SW 1271 (cell line): ENCODE data around the gene PAX3.

Source experiments
- DNase-seq, 2 experiments: peaks; one replicate each; lab custom pipeline; 2025; lab: John Stamatoyannopoulos, UW

Gene PAX3

DNA sequence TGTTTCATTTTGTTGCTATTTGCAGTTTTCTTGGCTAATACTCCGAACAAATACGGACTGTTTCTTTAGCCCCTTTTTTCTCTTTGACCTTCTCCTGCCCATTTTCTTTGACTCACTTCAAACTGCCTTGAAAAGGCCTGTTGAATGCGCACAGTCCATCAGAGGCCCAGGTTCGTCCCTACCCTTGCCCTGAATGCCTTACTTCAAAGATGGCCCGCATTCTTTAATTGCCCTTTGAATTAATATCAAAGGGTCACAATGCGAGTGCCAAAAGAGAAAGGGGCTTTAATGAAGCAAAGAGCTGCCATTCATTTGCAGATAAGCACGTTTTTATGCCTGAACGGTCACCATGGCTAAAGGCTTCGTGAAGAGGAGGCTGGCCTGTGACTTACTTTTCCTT, 29.7 kb downstream of the PAX3 start:
- DNase-seq, result no peak

DNA sequence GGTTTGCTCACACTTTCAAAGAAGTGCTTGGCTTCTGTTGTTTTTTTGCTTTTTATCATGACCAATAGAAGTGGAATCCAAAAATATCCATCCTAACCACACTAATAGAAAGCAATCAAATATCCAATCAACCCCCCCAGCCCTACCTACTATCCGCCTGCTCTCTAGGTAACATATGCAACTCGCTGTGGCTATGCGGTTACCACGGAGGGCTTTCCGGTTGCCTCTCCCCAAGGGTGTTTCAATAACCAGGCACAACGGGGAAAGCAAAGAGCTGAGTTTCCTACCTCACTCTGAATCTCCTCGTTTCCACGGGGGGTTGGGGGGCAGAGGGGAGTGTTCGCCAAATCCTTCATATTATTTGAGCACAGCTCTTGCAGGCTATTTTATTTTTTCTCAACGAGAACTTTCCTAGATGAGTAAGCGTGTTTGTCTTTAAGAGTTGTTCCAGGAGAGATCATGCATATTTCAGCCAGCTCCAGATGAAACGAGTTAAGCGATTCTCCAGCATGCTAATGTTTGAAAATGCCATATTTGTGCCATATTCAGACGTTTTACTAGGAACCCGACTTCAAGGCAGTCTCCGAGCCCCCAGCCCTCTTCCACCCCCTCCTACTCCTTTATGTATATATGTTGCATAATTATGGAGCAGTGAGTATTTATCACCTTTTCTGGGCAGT, 30.3 kb downstream of the PAX3 start:
- DNase-seq, result no peak

DNA sequence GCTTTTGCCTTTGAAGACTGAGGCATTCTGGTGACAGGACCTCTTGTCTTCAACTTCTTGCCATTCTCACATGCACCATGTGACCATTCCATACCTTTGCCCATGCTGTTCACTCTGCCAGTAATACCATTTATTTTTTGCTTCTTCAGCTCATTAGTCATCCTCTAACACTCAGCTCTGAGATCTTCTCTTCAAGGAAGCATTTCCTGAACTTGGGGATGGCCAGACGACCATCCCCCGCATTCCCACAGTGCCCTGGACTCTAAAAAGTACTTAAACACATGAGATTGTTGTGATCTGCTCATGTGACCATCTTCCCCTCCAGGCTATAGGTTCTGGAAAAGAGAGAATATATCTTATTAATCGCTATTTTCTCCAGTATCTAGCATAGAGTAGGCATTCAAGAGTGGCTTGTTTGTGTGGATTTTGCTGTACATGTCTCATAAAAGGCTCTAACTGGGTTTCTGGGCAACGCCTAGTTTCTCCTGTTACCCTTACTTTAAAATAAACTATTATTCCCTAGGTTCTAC, 33.9 kb downstream of the PAX3 start:
- DNase-seq, result no peak

DNA sequence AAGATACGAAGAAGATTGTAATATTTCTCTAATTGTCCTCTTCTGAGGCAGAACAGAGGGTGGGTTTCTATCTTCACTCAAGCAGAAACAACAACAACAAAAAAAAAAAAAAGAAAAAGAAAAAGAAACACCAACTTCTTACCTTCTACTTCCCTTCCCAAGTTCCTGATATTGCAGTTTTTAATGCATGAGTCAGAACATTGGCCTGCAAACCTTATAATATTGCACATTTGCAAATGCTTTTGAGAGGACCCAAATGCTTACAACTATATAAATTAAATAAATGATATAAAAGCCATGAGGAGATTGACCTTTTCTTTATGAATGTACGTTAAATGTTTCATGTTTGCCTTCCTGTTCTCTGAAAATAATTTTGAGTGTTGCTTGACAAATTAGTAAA, 37.3 kb downstream of the PAX3 start:
- DNase-seq, result no peak

DNA sequence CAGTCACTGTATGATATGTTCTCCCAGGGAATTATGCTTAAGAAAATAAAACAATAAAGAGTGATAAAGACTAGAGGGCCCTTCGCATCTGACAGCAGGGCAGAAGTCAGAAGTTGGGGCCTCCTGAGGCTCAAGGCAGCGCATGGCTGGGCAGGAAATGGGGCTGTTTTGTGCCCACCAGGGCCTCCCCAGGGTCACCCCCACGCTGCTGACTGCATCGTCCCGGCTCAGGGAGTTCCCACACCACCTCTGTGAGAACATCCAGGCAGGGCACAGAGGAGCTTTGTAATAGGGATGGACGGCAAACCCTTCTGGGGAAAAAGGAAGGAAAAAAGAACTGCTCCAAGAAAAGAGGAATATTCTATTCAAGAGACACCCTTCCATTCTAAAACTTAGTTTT, 41.2 kb downstream of the PAX3 start:
- DNase-seq, result no peak

DNA sequence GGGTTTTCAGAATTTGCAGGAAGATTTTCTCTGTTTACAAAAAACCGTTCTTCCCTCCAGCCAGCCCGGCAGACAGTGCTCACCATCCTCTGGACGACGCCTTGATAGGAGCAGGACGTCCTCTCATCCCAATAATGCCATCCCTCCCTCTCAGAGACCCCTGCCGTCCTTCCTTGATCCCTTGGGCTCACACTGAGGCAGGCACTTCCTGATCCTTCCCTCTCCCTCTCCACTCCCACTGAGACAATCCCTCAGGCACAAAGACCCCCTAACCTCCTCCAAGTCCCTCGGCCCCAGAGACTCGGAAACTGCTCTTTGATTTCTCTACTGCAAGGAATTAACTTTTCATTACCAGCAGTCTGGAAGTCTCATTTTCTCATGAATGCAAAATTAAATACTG, 42.5 kb downstream of the PAX3 start:
- DNase-seq, result no peak

DNA sequence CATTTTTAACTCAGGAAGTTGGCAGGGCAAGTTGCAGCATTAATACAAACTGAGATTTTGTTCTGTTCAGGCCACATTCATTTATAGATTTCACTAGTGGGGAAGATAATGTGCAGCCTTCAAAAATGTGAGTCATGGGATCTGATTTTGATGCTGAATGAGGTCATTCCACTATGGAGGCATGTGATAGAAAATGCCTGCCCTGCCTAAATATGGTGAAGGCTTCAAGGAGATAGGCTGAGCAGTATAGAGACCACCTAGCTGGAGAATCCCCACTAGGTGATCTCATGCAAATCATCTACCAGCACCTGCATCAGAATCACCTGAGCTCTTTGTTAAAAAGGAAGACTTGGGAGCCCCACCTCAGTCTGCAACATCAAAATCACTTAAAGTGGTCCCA, 43.7 kb downstream of the PAX3 start:
- no peak for DNase-seq

DNA sequence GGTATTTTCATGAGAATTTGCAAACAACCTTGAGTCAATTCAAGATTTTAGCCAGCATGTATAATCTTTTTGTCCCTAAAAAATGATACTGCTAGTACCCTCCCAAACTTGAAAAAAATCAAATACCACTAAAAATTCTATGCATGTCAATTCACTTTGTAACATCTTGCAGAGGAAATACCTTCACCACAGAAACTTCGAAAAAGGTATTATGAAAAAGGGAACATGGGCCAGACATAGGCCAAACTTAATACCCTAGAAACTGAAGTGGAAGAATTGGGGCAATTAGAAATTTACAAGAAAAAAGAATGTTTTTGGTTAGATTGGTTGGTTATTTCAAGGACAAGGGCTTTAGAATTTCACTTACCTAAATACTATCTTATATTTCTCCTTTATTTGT, 48.5 kb downstream of the PAX3 start:
- DNase-seq, result no peak

DNA sequence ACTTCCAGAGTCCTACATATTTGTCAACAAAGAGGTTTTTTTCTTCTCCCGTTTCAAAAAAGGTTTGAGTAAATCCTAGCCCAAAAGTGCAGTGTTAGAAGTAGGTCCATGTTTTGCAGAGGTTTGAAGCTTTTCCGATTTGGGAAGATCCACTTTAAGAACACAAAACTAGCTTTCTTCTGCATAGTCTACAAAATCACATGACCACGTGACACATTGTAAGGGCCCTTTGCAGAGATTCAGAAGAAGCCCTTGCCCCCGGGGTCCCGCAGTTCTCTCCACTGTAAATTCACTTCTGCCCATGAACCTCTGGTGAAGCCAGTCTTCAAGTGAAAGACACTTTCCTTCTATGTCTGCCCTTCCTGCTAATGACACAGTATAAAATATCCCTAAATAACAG, 49.4 kb downstream of the PAX3 start:
- DNase-seq, result no peak

DNA sequence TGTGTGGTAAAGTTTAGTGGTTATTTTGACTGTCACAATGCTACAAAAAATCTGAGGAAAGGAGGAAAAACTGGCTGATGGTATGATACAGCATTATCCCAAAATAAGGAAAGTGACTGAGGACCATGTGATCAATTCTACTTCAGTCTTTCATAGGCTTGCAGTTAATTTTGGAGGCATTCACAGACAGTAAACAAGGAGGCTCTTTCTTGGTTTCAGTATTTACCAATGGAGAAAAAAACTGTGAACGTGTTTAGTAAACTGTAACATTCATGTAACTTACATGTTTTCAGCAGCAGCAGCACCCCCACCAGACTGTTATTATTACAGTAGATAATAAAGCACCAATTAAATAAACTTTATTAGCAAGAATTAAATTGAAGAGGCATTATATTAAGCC, 50.0 kb downstream of the PAX3 start:
- no peak for DNase-seq

DNA sequence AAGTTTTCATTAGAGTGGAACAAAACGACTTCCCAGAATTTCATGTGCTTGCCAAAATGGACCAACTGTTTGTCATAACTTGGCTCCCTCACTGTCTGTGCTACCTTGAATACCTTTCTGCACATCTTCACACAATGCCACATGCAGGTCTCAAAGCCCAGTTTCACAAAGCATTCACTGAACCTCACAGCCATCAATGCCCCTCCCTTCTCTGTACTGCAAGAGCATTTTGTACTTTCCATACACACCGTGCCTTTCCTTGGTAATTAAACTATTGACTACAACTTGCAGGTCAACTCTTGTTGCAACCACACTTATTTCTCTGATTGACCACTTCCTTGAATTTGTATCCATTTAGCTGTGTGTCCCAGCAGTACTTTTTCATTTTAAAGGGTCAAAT, 50.5 kb downstream of the PAX3 start:
- DNase-seq, result no peak

DNA sequence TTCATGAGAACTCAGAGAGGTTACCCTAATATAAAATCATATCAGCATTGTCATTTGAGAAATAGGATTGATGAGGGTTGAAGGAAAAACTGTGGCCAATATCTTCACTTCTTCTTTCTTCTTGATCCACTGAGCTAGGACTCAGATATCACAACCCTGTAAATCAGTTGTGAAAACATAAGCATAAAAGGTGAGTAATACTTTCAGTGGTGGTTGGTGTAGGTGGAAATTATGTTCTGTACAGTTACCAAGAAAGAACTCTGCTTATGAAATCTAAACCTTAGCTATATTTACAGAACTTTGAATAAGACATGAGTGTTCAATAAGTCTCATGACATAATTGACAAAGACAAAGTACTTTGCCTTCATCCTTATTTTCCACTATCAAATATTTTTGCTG, 56.3 kb downstream of the PAX3 start:
- DNase-seq, result no peak

DNA sequence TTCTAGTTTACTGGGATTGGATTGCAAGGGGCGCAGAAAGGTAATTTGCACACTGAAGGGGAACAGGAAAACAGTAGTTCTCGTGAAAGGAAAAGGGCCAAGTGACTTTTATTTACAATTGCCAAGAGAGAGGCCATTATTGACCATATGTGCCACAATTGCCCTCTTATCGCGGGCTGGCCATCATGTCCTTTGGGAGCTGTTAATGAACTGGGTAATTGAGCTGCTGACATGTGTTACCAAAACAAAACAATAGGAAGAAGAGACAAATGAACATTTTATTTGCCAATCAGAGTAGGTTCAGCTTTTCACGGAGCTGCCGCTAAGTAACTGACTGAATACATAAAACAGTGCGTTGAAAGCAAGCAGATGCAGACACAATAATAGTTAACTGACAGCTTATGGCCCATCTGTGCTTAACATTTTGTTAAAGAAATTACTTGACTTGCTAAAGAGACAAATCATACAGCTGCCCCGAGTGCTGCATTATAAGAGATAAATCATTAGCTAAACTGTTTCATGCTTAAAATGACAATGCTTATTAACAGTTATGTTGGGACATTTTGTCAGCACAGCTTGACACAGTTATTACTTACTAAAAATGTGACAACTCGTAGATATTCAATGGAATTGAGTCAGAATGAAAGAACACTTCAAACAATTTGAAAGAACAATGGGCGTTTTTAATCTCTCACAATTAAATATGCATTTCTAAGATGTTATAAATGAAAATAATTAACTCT, 57.5 kb downstream of the PAX3 start:
- no peak for DNase-seq

DNA sequence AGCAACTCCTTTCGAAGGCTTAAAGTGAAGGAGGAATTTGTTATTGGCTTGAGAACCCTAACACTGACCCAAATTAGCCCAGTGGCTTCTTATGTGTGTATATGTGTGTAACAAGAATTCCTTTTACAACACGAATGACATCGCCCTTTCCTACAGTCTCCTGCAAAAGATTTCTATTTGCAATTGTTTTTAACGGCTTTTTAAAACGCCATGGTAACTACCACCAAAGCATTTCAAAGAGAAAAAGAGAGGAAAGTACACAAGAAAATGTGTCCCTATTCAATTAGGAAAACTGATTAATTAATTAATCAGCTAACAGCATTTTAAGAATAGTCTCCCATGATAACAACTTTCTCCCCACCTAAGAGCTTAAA, 58.1 kb downstream of the PAX3 start:
- no peak for DNase-seq

DNA sequence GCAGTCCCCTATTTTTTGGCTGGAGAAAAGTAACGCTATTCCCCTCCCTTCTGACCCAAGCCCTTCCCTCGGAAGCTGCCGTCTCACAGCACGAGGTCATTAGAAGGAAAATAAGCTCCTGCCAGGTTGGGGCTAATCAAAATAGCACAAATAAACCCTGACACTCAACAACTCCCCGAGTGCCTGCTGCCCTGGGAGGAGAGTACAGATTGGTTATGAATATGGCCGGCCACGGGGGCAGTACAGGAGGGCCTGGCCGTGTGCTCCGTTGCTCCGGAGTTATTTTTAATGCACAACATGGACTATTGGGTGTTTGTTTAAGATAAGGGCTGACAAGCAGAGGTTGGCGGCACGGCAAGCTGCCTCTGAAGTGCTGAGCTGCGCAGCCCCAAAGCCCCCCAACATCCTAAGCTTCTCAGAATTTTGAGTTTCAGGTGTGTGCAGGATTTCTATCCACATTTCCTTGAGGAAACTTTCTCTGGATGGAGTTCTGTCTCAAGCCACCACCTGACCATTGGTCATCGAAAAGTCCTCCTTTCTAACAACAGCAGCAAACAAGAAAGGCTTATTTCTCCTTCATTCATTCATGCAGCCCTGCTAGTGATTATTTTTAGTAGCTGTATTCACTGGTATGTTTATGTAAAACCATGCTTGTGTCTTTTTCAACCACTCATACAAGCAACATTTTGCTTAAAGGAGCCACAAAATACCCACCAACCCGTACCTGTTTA, 58.7 kb downstream of the PAX3 start:
- DNase-seq, result no peak

DNA sequence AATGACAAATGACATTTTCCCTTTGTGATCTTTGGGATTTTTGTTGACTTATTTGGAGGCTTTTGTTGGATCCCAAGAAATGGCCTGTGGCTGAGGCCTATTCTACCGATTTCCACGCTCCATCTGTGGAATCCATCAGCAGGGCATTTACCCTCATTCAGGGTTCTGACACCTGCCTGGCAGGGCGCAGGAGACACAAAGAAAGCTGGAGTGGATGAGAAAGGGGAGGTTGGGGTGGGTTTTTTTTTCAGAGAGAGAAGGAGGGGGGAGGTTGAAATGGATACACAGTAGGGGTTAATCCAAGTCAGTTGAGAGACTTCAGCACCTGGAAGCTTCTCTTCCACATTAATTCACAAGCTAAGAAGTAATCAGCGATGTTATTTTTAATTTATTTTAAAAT, 59.7 kb downstream of the PAX3 start:
- DNase-seq, result no peak

DNA sequence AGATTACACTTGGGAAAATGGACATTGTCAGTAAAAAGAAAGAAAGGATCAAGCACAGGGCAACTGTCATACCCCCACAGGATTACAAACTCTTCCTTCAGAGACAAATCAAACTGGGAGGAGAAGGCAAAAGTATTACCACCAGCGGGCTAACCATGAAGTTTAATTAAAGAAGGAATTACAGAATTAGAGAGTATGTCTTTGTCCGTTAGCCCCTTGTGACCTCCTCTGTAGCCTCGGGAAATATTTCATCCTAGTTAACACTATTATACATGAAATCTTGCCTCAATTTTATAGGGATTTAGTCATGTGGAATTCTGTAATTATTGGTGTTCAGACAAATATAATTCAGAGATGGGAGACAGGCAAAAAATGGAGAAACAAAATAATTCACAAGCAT, 60.7 kb downstream of the PAX3 start:
- no peak for DNase-seq

DNA sequence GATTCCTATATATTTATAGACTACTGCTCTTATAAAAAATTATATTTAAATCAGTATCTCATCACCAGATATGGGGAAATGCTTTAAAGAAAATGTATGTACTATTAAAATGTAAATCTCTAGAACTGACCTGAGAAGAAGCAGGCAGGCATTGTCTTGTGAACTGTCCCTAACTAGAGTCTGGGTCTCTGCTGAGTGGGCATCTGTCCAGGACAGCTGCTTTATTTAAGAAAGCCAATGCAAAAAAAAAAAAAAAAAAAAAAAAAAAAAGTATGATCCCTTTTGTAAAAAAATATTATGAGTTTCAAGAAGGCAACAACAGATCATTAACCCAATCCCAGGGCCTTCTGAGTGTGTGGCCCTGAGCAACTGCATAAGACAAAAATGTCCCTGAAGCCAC, 66.0 kb downstream of the PAX3 start:
- no peak for DNase-seq

DNA sequence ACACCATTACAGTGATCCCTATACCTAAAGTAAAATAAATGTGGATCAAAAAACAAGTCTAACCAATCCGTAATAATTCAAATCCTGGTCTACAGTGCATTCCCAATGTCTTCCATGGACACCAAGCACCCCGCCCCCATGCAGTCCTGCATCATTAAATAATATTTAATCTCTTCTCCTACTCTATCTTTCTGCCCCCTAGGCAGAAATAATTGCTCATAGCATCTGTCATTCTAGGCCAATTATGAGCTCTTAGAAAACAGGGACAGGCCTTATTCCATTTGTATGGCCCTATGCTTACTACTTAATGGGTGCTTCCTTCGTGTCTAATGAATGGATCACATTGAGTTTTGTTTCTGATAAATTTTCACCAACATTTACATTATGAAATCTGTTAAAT, 66.4 kb downstream of the PAX3 start:
- no peak for DNase-seq

DNA sequence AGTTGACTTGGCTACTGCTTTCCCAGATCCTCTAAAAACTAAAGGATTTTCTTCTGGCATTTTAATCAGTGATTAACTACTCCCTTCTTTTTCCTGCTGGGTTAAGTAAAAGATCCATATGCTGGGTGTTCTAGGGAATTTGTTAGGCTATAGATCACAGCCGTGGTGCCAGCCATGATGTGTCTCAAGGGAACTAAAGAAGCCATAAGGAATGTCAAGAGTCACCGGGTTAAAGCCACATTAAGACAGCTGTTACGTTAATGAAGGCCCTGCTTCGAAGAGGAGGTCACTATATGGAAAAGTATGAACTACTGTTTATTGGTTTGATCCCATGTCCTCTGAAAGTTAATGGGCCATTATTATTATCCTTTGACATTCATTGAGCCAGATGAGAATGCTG, 70.7 kb downstream of the PAX3 start:
- no peak for DNase-seq

DNA sequence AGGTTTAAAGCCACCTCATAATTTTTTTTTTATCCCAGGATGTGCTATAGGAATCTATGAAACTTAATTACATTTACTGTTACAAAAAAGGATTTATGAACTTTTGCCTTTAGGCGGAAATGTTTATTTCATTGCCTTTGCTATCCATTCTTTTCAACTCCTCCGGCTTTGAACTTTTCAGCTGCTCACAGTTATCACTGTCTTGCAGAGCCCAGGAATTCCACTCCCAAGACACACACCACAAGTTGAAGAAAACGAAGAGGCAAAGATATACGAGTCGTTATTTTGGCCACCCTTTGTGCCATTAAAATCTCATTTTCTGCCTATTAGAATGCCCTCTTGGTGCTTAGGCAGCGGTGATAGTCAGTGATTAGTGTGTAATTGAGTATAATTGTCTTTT, 80.0 kb downstream of the PAX3 start:
- no peak for DNase-seq

DNA sequence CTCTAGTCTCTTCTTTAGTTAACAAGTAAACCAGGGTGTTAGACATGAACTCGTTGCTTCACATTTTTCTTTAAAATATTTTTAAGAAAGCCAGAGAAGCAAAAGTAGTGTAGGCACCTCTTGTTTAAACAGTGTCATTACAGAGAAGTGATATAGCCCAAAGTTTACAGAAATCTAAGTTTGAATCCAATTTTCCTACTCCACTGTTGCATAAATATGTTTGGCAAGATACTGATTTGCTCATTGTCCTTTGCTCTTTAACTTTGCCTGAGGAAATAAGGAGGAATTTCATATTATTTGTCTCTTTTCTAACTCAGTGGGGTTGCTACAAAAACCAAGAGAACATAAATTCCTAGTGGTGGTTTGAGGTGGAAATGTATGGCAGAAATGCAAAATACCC, 81.1 kb downstream of the PAX3 start:
- no peak for DNase-seq

DNA sequence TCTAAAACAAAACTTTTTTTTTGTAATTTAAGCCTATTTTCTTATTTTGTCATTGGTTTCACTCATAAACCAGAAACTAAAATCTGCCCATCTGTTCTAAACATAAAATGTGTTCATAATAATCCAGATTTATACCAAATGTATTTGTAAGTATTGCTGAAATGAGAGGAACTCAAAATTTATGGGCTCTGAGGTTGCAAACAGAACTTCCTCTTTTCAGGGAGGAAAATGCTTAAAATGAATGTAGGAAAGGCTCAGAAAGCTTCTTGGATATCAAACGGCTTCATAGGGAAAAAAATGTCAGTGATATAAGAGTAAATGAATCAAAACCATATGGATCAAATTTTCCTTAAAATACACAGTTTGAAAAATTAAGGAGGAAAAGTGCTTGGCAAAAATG, 83.9 kb downstream of the PAX3 start:
- no peak for DNase-seq
